ENCODE data around the gene FARP2. TPM values are rescaled to one million over a fixed set of nuclear protein-coding genes. Genes with fewer than 3 reads are reported as not detected.

FARP2 gene
- total and polyA plus RNA-seq, 2 of the 4 experiments (the other 2 are of a cell fraction), result 17.1 to 30.8 TPM

DNA sequence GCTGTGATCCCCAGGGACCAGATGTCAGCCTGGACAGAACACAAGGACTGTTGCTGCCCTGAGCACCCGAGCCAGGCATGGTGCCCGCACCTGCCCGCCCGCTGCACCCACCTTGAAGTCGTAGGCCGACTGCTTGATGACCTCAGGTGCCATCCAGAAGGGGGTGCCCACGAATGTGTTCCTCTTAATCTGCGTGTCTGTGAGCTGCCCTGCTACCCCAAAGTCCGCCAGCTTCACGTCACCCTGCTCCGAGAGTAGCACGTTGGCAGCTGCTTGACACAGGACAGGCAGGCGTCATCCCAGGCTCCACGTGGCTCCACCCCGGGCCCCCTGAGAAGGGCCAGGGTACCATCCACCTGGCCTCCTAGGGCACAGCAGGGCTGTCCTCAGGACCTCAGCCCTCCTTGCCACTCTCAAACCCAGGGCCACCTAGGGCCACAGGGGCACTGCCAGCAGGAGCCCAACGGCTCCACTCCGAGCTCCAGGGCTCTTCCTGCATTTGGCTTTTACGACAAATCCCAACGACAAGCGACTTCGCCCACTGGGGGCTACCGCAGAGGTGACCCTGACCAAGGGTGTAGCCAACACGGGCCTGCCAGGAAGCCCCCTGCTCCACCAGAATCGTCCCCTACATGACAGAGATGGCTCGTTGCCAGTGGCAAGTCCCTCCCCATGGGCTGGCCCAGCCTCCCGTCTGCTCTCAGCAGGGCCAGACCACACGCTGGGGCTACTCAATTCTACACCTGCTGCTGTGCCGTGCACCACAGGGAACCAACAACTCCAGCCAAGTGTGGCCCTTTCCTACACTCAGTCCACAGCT lies 143.3 kb downstream of the FARP2 start:
- no peak overlapping the region for H3K9ac ChIP-seq (ENCODE audit: low read depth, low read length)
- in situ Hi-C loops (cut with MboI; ENCODE audit: low sequenced_read_pairs) (no loop called here), dilution Hi-C loops (cut with HindIII; ENCODE audit: low sequenced_read_pairs, unreplicated experiment) (no loop called here), intact Hi-C loops (cut with micrococcal nuclease) (no loop called here)
- H3K4ac ChIP-seq (ENCODE audit: low read depth, low read length), result no peak overlapping the region
- no peak overlapping the region for H3K18ac ChIP-seq (ENCODE audit: low read depth, low read length)
- no peaks in the 10 kb centered on the region for H3K4me1 ChIP-seq (ENCODE audit: control insufficient read depth, insufficient read depth, low read length)
- H3K9me3 ChIP-seq (ENCODE audit: control insufficient read depth, insufficient read depth, low read length), result no peaks in the 10 kb centered on the region
- no peak overlapping the region for H2BK5ac ChIP-seq (ENCODE audit: low read depth, low read length, poor library complexity, severe bottlenecking)
- H2AFZ ChIP-seq (replicated peaks; ENCODE audit: low read length, poor library complexity), result no peak overlapping the region
- H3K27me3 ChIP-seq (ENCODE audit: control insufficient read depth, insufficient read depth, low read length), result no peaks in the 10 kb centered on the region
- no peak overlapping the region for H3K23ac ChIP-seq (ENCODE audit: low read depth, low read length)
- H4K8ac ChIP-seq (ENCODE audit: low read depth in 2 of 2, low read length in 2 of 2), result no peak overlapping the region
- no TSS peak for BruUV-seq (replicated peaks)
- no peak overlapping the region for H2AK5ac ChIP-seq (ENCODE audit: low read depth, low read length)
- no peak overlapping the region for H3K4me2 ChIP-seq (ENCODE audit: low read depth, low read length)
- POLR2A ChIA-PET (ENCODE audit: unreplicated experiment), result no interaction called here
- no peak overlapping the region for H2BK20ac ChIP-seq (ENCODE audit: low read depth, low read length)
- no peak overlapping the region for H3K56ac ChIP-seq (ENCODE audit: extremely low read depth, insufficient read depth, low read length)
- CTCF ChIA-PET, result no interaction called here
- ATAC-seq (ENCODE audit: low read depth) (no peak), DNase-seq (no peak)
- no peak overlapping the region for H3K27ac ChIP-seq (ENCODE audit: insufficient read depth, low read length)
- peaks cover 7% of the 10 kb centered on the region; the same call in 1 of the 2 replicates for H3K9me1 ChIP-seq (ENCODE audit: insufficient read depth, low read length)
- peaks cover 61% of the 10 kb centered on the region for H3K36me3 ChIP-seq (ENCODE audit: control insufficient read depth, insufficient read depth, low read length)
- H2BK15ac ChIP-seq (ENCODE audit: low read depth, low read length), result no peak overlapping the region
- H2AK9ac ChIP-seq (replicated peaks; ENCODE audit: low read depth, low read length, poor library complexity), result peak overlapping the region; percentile 62
- H4K91ac ChIP-seq (ENCODE audit: insufficient read depth, low read depth, low read length), result no peak overlapping the region
- TF ChIP-seq RFX5 (IDR thresholded peaks at IDR 0.05; ENCODE audit: low read depth, low read length) (no peak), MXI1 (IDR thresholded peaks at IDR 0.05; ENCODE audit: borderline replicate concordance, low read depth, low read length) (no peak), MAZ (IDR thresholded peaks at IDR 0.05; ENCODE audit: borderline replicate concordance, low read depth, low read length) (no peak), SMC3 (IDR thresholded peaks at IDR 0.05; ENCODE audit: low read depth, low read length) (no peak), CHD1 (IDR thresholded peaks at IDR 0.05; ENCODE audit: low read depth, low read length) (no peak), NFE2L2 (IDR thresholded peaks at IDR 0.05; ENCODE audit: low read depth, low read length) (no peak), RAD21 (IDR thresholded peaks at IDR 0.05; ENCODE audit: low read length) (no peak), CEBPB (IDR thresholded peaks at IDR 0.05; ENCODE audit: low read depth, low read length) (no peak), POLR2A (IDR thresholded peaks at IDR 0.05; ENCODE audit: low read depth, low read length) (no peak)
- TF ChIP-seq, protein P1, sequence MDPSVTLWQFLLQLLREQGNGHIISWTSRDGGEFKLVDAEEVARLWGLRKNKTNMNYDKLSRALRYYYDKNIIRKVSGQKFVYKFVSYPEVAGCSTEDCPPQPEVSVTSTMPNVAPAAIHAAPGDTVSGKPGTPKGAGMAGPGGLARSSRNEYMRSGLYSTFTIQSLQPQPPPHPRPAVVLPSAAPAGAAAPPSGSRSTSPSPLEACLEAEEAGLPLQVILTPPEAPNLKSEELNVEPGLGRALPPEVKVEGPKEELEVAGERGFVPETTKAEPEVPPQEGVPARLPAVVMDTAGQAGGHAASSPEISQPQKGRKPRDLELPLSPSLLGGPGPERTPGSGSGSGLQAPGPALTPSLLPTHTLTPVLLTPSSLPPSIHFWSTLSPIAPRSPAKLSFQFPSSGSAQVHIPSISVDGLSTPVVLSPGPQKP (IDR thresholded peaks at IDR 0.05; ENCODE audit: borderline replicate concordance, low read depth, low read length), result no peak
- TF ChIP-seq, protein P2, sequence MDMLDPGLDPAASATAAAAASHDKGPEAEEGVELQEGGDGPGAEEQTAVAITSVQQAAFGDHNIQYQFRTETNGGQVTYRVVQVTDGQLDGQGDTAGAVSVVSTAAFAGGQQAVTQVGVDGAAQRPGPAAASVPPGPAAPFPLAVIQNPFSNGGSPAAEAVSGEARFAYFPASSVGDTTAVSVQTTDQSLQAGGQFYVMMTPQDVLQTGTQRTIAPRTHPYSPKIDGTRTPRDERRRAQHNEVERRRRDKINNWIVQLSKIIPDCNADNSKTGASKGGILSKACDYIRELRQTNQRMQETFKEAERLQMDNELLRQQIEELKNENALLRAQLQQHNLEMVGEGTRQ (IDR thresholded peaks at IDR 0.05; ENCODE audit: low read depth, low read length), result no peak
- H4K20me1 ChIP-seq (ENCODE audit: insufficient read depth, low read length), result peaks cover 42% of the 10 kb centered on the region
- H3K14ac ChIP-seq (replicated peaks; ENCODE audit: low read depth, low read length), result no peak overlapping the region
- H2BK120ac ChIP-seq (ENCODE audit: low read depth, low read length), result no peak overlapping the region
- peaks cover 16 to 61% of the 10 kb centered on the region in 2 experiments for H3K79me1 ChIP-seq (ENCODE audit: low read depth in 1 of 2, low read length in 2 of 2)
- WGBS, 2 experiments (ENCODE audit: extremely low coverage in 2 of 2, insufficient read length in 1 of 2), result 81% methylated on average over 15 of the region's 28 CpGs; no CpG with 5 or more reads in 1 of the 2 experiments
- H4K5ac ChIP-seq (ENCODE audit: low read depth, low read length), result no peak overlapping the region
- no peak overlapping the region for H3K4me3 ChIP-seq (ENCODE audit: insufficient read depth, low read depth, low read length)

All from IMR-90 (cell line).